Naive thymus-derived CD4-positive, alpha-beta T cell (primary cell): ENCODE data around the gene CBX3. TPM values are rescaled to one million over a fixed set of nuclear protein-coding genes. Genes with fewer than 3 reads are reported as not detected.

Source experiments
- ATAC-seq: fragments of 150-1000 bp; cut with Tn5 transposase; 2 replicates; pipeline ENCODE4 v1.10.0; 2021; ENCODE audit warnings: mild to moderate bottlenecking, moderate library complexity
- CTCF ChIA-PET: fragments of 350-600 bp; sonication (Branson Sonifier 250); formaldehyde crosslinking; loops from one replicate; lab custom pipeline; 2021; ENCODE audit warnings: antibody characterized with exemption; lab: Charles Lee
- POLR2A ChIA-PET: fragments of 350-600 bp; sonication (Branson Sonifier 250); formaldehyde crosslinking; loops from one replicate; lab custom pipeline; 2021; ENCODE audit warnings: antibody characterized with exemption, inconsistent platforms; lab: Charles Lee
- DNase-seq, 9 donors: peaks; one replicate each; pipeline versions ENCODE4 v3.0.0 to v3.0.0-alpha.2; 2020 to 2022; ENCODE audit warnings: mixed read lengths in 1 of 9
- H3K27ac ChIP-seq: one replicate; pipeline ENCODE4 v1.7.0; 2013; ENCODE audit warnings: mild to moderate bottlenecking, low read depth, low read length, moderate library complexity
- H3K27me3 ChIP-seq, 2 donors: one replicate each; pipeline ENCODE4 v1.7.0; 2013; ENCODE audit warnings: low read length in 2 of 2, mild to moderate bottlenecking in 2 of 2, moderate library complexity in 2 of 2; ENCODE audit not compliant: control insufficient read depth in 2 of 2, insufficient read depth in 2 of 2
- H3K36me3 ChIP-seq, 3 experiments: 1 replicate in 2 of 3; 2 replicates in 1 of 3; pipeline ENCODE4 v1.7.0; 2013; ENCODE audit warnings: low read length in 3 of 3, mild to moderate bottlenecking in 3 of 3, moderate library complexity in 1 of 3; ENCODE audit not compliant: insufficient read depth in 3 of 3, control insufficient read depth in 2 of 3
- H3K4me1 ChIP-seq, 2 donors: one replicate each; pipeline ENCODE4 v1.7.0; 2013; ENCODE audit warnings: low read length in 2 of 2, mild to moderate bottlenecking in 2 of 2, moderate library complexity in 1 of 2; ENCODE audit not compliant: control insufficient read depth in 2 of 2, insufficient read depth in 2 of 2
- H3K4me3 ChIP-seq: 2 replicates; pipeline ENCODE4 v1.7.0; 2013; ENCODE audit warnings: mild to moderate bottlenecking, low read length
- H3K9me3 ChIP-seq, 3 experiments: 1 replicate in 2 of 3; 2 replicates in 1 of 3; pipeline ENCODE4 v1.7.0; 2013; ENCODE audit warnings: low read length in 3 of 3; ENCODE audit not compliant: control insufficient read depth in 2 of 3
- H3K27ac Mint-ChIP-seq, 9 donors: one replicate each; pipeline ENCODE4 v1.8.0; 2020 to 2022; ENCODE audit warnings: mixed read lengths in 9 of 9, mild to moderate bottlenecking in 8 of 9, moderate library complexity in 5 of 9, inconsistent platforms in 2 of 9
- H3K27me3 Mint-ChIP-seq, 5 donors: one replicate each; pipeline ENCODE4 v1.8.0; 2021 to 2022; ENCODE audit warnings: mixed read lengths in 5 of 5, mild to moderate bottlenecking in 1 of 5
- H3K36me3 Mint-ChIP-seq, 5 donors: one replicate each; pipeline ENCODE4 v1.8.0; 2020 to 2022; ENCODE audit warnings: mixed read lengths in 5 of 5, mild to moderate bottlenecking in 3 of 5, inconsistent platforms in 1 of 5
- H3K4me1 Mint-ChIP-seq, 7 donors: one replicate each; pipeline ENCODE4 v1.8.0; 2020 to 2022; ENCODE audit warnings: mixed read lengths in 7 of 7, mild to moderate bottlenecking in 3 of 7, inconsistent platforms in 1 of 7
- H3K4me3 Mint-ChIP-seq, 10 donors: one replicate each; pipeline ENCODE4 v1.8.0; 2020 to 2022; ENCODE audit warnings: mild to moderate bottlenecking in 10 of 10, mixed read lengths in 10 of 10, moderate library complexity in 6 of 10, inconsistent platforms in 2 of 10
- H3K9me3 Mint-ChIP-seq, 11 donors: one replicate each; pipeline ENCODE4 v1.8.0; 2020 to 2022; ENCODE audit warnings: mixed read lengths in 11 of 11, mild to moderate bottlenecking in 4 of 11, inconsistent platforms in 1 of 11, moderate library complexity in 1 of 11
- intact Hi-C, 2 donors: fragments of 100-400 bp; cut with micrococcal nuclease; formaldehyde crosslinking; loops; one replicate each; pipeline ENCODE4 v1.15.1; 2023
- polyA plus RNA-seq, 2 donors: library from polyadenylated mRNA; unstranded; fragments of 300-500 nt; fragmentation: Illumina TruSeq; gene quantifications; one replicate each; pipeline ENCODE4 v1.2.3, GENCODE V29; 2021
- total RNA-seq, 6 experiments: library from RNA in 5 of 6; stranded (reverse) in 5 of 6; gene quantifications; 1 replicate in 5 of 6; 2 replicates in 1 of 6; pipeline ENCODE4 v1.2.3 and lab custom pipeline; 2021 to 2026

CBX3 gene
- total and polyA plus RNA-seq, 7 experiments from 2014 or later: 86.9 to 214 (median 112) TPM

GRCh38 chr7:26153823-26154783, 47.4 kb upstream of the CBX3 start:
- DNase-seq (peak in 1 of 9 donors; percentile 50), ATAC-seq (peak; percentile 18)
- H3K4me1 Mint-ChIP-seq: peaks cover 25 to 74% (median 67%) of the 10 kb centered on the region in 7 donors
- Histone ChIP-seq H3K4me1 (peaks cover 31 to 38% of the 10 kb centered on the region in 2 donors), H3K36me3 (no peaks in the 10 kb centered on the region), H3K27me3 (no peaks in the 10 kb centered on the region), H3K27ac (peak overlapping the region; percentile 24), H3K9me3 (no peaks in the 10 kb centered on the region), H3K4me3 (peak overlapping the region; percentile 77)
- intact Hi-C loops: loop anchor here (1.0 to 10.0 kb wide), 8 partner anchors 42 to 1508 kb away; partner anchors contain the start of genes HIBADH (in 1 of the 2), SKAP2 (in 1 of the 2) and SNX10 (in 1 of the 2)
- H3K36me3 Mint-ChIP-seq: peaks cover 0 to 31% (median 0%) of the 10 kb centered on the region in 5 donors
- peak overlapping the region; percentile 85 to 100 (median 91) for H3K4me3 Mint-ChIP-seq
- POLR2A ChIA-PET: interaction anchor here (0.8 to 6.6 kb wide), 4 partner anchors 25 to 46 kb away, joined by 3 to 61 read pairs (median 6); partner anchors contain the start of genes CBX3 and HNRNPA2B1
- CTCF ChIA-PET: interaction anchor here (1.9 kb wide), 1 partner anchor 63 kb away, joined by 7 read pairs; no protein-coding TSS in a partner anchor
- H3K27ac Mint-ChIP-seq: peak overlapping the region; percentile 35 to 97 (median 80)
- H3K9me3 Mint-ChIP-seq: peaks cover 0 to 2% (median 0%) of the 10 kb centered on the region in 11 donors
- H3K27me3 Mint-ChIP-seq: no peaks in the 10 kb centered on the region

GRCh38 chr7:26155531-26156375, 45.8 kb upstream of the CBX3 start:
- ATAC-seq (no peak), DNase-seq (no peak)
- POLR2A ChIA-PET: interaction anchor here (0.6 to 6.6 kb wide), 9 partner anchors 11 to 1585 kb away, joined by 3 to 61 read pairs (median 4); partner anchors contain the start of genes CBX3 and HNRNPA2B1
- no peaks in the 10 kb centered on the region for H3K9me3 ChIP-seq
- Mint-ChIP-seq H3K27me3 (no peaks in the 10 kb centered on the region), H3K4me3 (peak overlapping the region; percentile 54 to 100 (median 66)), H3K27ac (peak overlapping the region; percentile 60 to 97 (median 86)), H3K36me3 (peaks cover 0 to 38% (median 0%) of the 10 kb centered on the region in 5 donors), H3K4me1 (peaks cover 28 to 82% (median 75%) of the 10 kb centered on the region in 7 donors), H3K9me3 (peaks cover 0 to 2% (median 0%) of the 10 kb centered on the region in 11 donors)
- H3K4me1 ChIP-seq: peaks cover 36 to 43% of the 10 kb centered on the region in 2 donors
- CTCF ChIA-PET: interaction anchor here (0.7 to 1.9 kb wide), 5 partner anchors 36 to 67 kb away, joined by 3 to 7 read pairs (median 5); no protein-coding TSS in a partner anchor
- intact Hi-C loops: loop anchor here in 1 of 2 donors (1.0 to 10.0 kb wide), 5 partner anchors 19 to 709 kb away; partner anchors contain the start of genes CBX3 and SKAP2
- H3K27me3 ChIP-seq: no peaks in the 10 kb centered on the region
- no peak overlapping the region for H3K4me3 ChIP-seq
- H3K27ac ChIP-seq: peak overlapping the region; percentile 63
- H3K36me3 ChIP-seq: no peaks in the 10 kb centered on the region

- Mint-ChIP-seq H3K27me3 (no peaks in the 10 kb centered on the region), H3K4me3 (peak overlapping the region; percentile 37 to 100 (median 66)), H3K4me1 (peaks cover 19 to 78% (median 68%) of the 10 kb centered on the region in 7 donors), H3K27ac (peak overlapping the region; percentile 60 to 97 (median 80)), H3K36me3 (peaks cover 0 to 41% (median 0%) of the 10 kb centered on the region in 5 donors), H3K9me3 (peaks cover 0 to 2% (median 0%) of the 10 kb centered on the region in 11 donors)
- Histone ChIP-seq H3K36me3 (no peaks in the 10 kb centered on the region), H3K27ac (peak overlapping the region; percentile 63), H3K27me3 (no peaks in the 10 kb centered on the region), H3K9me3 (no peaks in the 10 kb centered on the region), H3K4me3 (peak overlapping the region; percentile 6), H3K4me1 (peaks cover 33 to 34% of the 10 kb centered on the region in 2 donors)
- ChIA-PET CTCF (interaction anchor here (1.0 kb wide), 2 partner anchors 11 to 66 kb away, joined by 3 to 5 read pairs; no protein-coding TSS in a partner anchor), POLR2A (interaction anchor here (0.6 to 6.6 kb wide), 10 partner anchors 10 to 1584 kb away, joined by 3 to 61 read pairs (median 4); partner anchors contain the start of genes CBX3 and HNRNPA2B1)
- ATAC-seq (peak; percentile 76), DNase-seq (peak in 8 of 9 donors; percentile 23 to 80 (median 51))
- intact Hi-C loops: loop anchor here in 1 of 2 donors (1.0 to 10.0 kb wide), 5 partner anchors 18 to 708 kb away; partner anchors contain the start of genes CBX3 and SKAP2
Observed at GRCh38 chr7:26156451-26157420, 44.8 kb upstream of the CBX3 start.

GRCh38 chr7:26157520-26158105, 43.9 kb upstream of the CBX3 start:
- peak overlapping the region in 3 of 10 donors; percentile 23 to 68 (median 25) for H3K4me3 Mint-ChIP-seq
- no peak overlapping the region for H3K27ac ChIP-seq
- H3K27me3 Mint-ChIP-seq: no peaks in the 10 kb centered on the region
- peak overlapping the region in 8 of 9 donors; percentile 23 to 97 (median 71) for H3K27ac Mint-ChIP-seq
- intact Hi-C loops: loop anchor here in 1 of 2 donors (2.0 to 10.0 kb wide), 3 partner anchors 17 to 707 kb away; partner anchors contain the start of gene SKAP2
- peaks cover 19 to 82% (median 66%) of the 10 kb centered on the region in 7 donors for H3K4me1 Mint-ChIP-seq
- peaks cover 31 to 33% of the 10 kb centered on the region in 2 donors for H3K4me1 ChIP-seq
- H3K36me3 Mint-ChIP-seq: peaks cover 0 to 39% (median 0%) of the 10 kb centered on the region in 5 donors
- no peak for DNase-seq
- H3K4me3 ChIP-seq: no peak overlapping the region
- ChIA-PET CTCF (interaction anchor here (0.6 to 1.7 kb wide), 3 partner anchors 10 to 133 kb away, joined by 3 to 4 read pairs (median 3); no protein-coding TSS in a partner anchor), POLR2A (interaction anchor here (0.8 to 6.6 kb wide), 5 partner anchors 9 to 42 kb away, joined by 3 to 61 read pairs (median 4); partner anchors contain the start of genes CBX3 and HNRNPA2B1)
- peaks cover 0 to 2% (median 0%) of the 10 kb centered on the region in 11 donors for H3K9me3 Mint-ChIP-seq
- no peak for ATAC-seq
- no peaks in the 10 kb centered on the region for H3K36me3 ChIP-seq
- no peaks in the 10 kb centered on the region for H3K27me3 ChIP-seq
- H3K9me3 ChIP-seq: no peaks in the 10 kb centered on the region
